ENCODE measurements around the gene CNGA2. TPM values are rescaled to one million over a fixed set of nuclear protein-coding genes. Genes with fewer than 3 reads are reported as not detected.

The CNGA2 gene
- total RNA-seq, 2 donors from 2014 or later = not detected

DNA sequence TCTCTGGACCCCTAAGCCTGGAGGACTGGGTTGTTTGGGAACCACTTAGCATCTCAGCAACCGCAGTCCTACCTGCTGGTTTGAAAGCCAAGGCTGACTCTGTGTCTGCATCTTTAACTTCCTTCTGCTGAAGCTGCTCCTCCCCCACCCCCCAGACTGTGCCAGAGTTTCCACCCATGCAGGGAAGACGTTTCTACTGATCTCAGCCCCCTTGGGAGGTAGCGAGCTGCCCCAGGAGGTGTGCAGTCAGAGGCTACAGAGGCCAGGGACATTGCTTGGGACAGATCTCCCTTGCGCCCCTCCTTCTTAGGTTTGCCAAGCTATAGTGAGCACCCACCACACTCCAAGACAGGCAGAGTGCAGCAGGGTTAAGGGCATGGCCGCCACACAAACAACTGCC is 23.4 kb upstream of the CNGA2 start:
- no peak overlapping the region for H3K27ac ChIP-seq
- no peaks in the 10 kb centered on the region for H3K27me3 ChIP-seq
- intact Hi-C loops (cut with DNase I) = no loop called here
- no peak for DNase-seq
- TF ChIP-seq, protein P1, sequence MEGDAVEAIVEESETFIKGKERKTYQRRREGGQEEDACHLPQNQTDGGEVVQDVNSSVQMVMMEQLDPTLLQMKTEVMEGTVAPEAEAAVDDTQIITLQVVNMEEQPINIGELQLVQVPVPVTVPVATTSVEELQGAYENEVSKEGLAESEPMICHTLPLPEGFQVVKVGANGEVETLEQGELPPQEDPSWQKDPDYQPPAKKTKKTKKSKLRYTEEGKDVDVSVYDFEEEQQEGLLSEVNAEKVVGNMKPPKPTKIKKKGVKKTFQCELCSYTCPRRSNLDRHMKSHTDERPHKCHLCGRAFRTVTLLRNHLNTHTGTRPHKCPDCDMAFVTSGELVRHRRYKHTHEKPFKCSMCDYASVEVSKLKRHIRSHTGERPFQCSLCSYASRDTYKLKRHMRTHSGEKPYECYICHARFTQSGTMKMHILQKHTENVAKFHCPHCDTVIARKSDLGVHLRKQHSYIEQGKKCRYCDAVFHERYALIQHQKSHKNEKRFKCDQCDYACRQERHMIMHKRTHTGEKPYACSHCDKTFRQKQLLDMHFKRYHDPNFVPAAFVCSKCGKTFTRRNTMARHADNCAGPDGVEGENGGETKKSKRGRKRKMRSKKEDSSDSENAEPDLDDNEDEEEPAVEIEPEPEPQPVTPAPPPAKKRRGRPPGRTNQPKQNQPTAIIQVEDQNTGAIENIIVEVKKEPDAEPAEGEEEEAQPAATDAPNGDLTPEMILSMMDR (IDR thresholded peaks at IDR 0.05) = no peak
- H3K9me3 ChIP-seq = no peaks in the 10 kb centered on the region
- H3K4me1 ChIP-seq = no peaks in the 10 kb centered on the region
- no peaks in the 10 kb centered on the region for H3K36me3 ChIP-seq
- H3K4me3 ChIP-seq = no peak overlapping the region
- no peak overlapping the region for H3K9ac ChIP-seq (ENCODE audit: low read depth in 2 of 2, low read length in 2 of 2)

GRCh38 chrX:151711787-151712186 is 22.8 kb upstream of the CNGA2 start:
- Histone ChIP-seq H3K9me3 (no peaks in the 10 kb centered on the region), H3K36me3 (no peaks in the 10 kb centered on the region), H3K27ac (no peak overlapping the region), H3K4me3 (no peak overlapping the region), H3K9ac (ENCODE audit: low read depth in 2 of 2, low read length in 2 of 2) (no peak overlapping the region), H3K4me1 (no peaks in the 10 kb centered on the region), H3K27me3 (no peaks in the 10 kb centered on the region)
- intact Hi-C loops (cut with DNase I) = no loop called here
- DNase-seq = no peak
- TF ChIP-seq, protein P1 (IDR thresholded peaks at IDR 0.05) = no peak

DNA sequence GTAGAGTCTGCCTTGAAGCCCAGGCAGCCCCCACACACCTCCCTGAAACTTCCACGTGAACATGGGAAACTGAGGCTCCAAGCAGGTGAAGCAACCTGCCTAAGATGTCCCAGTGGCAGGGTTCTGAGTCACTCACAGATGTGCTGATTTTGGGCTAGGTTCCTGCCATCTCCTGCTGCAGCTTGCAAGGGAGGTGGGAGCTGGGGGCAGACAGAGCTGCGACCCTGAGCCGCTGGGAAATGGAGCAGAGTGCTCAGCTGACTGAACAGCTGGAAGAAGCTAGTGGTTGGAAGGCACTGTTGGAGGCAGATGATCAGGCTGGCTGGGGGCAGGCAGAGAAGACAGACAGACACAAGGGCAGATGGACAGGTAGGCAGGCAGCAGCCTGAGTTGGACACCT is 22.3 kb upstream of the CNGA2 start:
- H3K9me3 ChIP-seq = no peaks in the 10 kb centered on the region
- intact Hi-C loops (cut with DNase I) = no loop called here
- DNase-seq = no peak

GRCh38 chrX:151713849-151714248 is 20.7 kb upstream of the CNGA2 start:
- Histone ChIP-seq H3K27ac (no peak overlapping the region), H3K9ac (ENCODE audit: low read depth in 2 of 2, low read length in 2 of 2) (no peak overlapping the region), H3K36me3 (no peaks in the 10 kb centered on the region), H3K9me3 (no peaks in the 10 kb centered on the region), H3K27me3 (no peaks in the 10 kb centered on the region), H3K4me3 (no peak overlapping the region), H3K4me1 (no peaks in the 10 kb centered on the region)
- TF ChIP-seq, protein P1 (IDR thresholded peaks at IDR 0.05) = peak; percentile 37
- DNase-seq = no peak
- intact Hi-C loops (cut with DNase I) = no loop called here

More for the DNA sequence above, 22.3 kb upstream of the CNGA2 start:
- no peak overlapping the region for H3K4me3 ChIP-seq
- TF ChIP-seq, protein P1 (IDR thresholded peaks at IDR 0.05) = no peak
- no peaks in the 10 kb centered on the region for H3K36me3 ChIP-seq
- H3K4me1 ChIP-seq = no peaks in the 10 kb centered on the region
- no peaks in the 10 kb centered on the region for H3K27me3 ChIP-seq
- H3K9ac ChIP-seq (ENCODE audit: low read depth in 2 of 2, low read length in 2 of 2) = no peak overlapping the region
- H3K27ac ChIP-seq = no peak overlapping the region

DNA sequence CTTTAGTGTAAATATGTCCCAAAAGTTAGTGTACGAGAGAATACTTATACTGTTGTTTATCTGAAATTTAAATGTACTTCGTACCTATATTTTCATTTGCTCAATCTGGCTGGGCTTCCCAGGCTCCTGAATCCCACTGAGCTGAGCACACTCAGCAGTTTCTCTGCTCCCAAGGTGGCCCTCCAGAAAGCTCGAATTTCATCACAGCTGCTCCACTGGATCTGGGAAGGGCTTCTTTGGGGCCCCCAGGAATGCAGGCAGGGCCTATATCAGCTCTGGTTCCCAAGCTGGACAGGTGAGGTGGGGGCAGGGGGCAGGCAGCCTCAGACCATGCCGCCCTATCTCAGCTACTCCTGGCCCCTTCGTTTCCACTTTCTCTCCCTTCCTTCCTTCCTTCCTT is 20.2 kb upstream of the CNGA2 start:
- Histone ChIP-seq H3K27ac (no peak overlapping the region), H3K9ac (ENCODE audit: low read depth in 2 of 2, low read length in 2 of 2) (no peak overlapping the region), H3K27me3 (no peaks in the 10 kb centered on the region), H3K4me3 (no peak overlapping the region), H3K4me1 (no peaks in the 10 kb centered on the region), H3K36me3 (no peaks in the 10 kb centered on the region), H3K9me3 (no peaks in the 10 kb centered on the region)
- intact Hi-C loops (cut with DNase I) = no loop called here
- no peak for DNase-seq
- TF ChIP-seq, protein P1 (IDR thresholded peaks at IDR 0.05) = no peak

DNA sequence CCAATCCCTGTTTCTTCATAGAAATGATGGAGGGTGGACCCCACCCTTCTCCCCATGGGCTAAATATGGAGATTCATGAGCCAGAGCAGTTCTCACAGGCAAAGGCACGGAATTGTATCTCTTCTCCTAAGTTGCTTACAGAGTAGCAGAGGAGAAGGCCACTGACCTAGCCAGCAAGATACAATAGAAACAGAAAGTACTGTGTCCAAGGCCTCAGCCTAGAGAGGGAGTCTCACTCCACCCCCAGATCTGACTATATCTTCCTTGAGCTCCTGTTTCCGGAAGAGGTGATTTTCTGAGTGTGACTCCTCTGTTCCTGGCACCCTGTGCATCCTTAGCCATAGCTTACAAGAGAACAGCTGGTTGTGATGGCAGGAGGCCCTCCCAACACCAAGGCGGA is 18.8 kb upstream of the CNGA2 start, which contains the start of gene FATE1:
Gene FATE1 (plus strand): TSS at position 284 of the 400 bp plus-strand sequence. CDS start 85 bp downstream, at position 369.
- H3K27ac ChIP-seq = no peak within 1 kb of the TSS
- intact Hi-C loops (cut with DNase I) = no loop called here
- TF ChIP-seq, protein P1 (IDR thresholded peaks at IDR 0.05) = no peak

More for the DNA sequence above, 18.8 kb upstream of the CNGA2 start, which contains the start of gene FATE1:
- H3K4me3 ChIP-seq = no peak within 1 kb of the TSS
- no peaks in the 10 kb centered on the region for H3K36me3 ChIP-seq
- H3K9ac ChIP-seq (ENCODE audit: low read depth in 2 of 2, low read length in 2 of 2) = no peak within 1 kb of the TSS
- H3K9me3 ChIP-seq = no peaks in the 10 kb centered on the region
- no peaks in the 10 kb centered on the region for H3K27me3 ChIP-seq
- no peaks in the 10 kb centered on the region for H3K4me1 ChIP-seq
- no peak for DNase-seq
